SK-N-SH treated with all-trans-retinoic acid at 6 μM for 48 hours (cell line): ENCODE data around the gene ARHGAP24.

Experiments used
- ESRRG ChIP-seq: fragments of 250-450 bp; sonication (Bioruptor Pico); IDR thresholded peaks from 2 replicates; pipeline ENCODE4 v1.6.1; 2021; ENCODE audit warnings: mild to moderate bottlenecking
- PPARA ChIP-seq: fragments of 250-450 bp; sonication (Bioruptor Pico); IDR thresholded peaks from 2 replicates; pipeline ENCODE4 v1.5.0; 2020; ENCODE audit warnings: mild to moderate bottlenecking, borderline replicate concordance
- ZFP3 ChIP-seq: fragments of 250-450 bp; sonication (Bioruptor Pico); IDR thresholded peaks from 2 replicates; pipeline ENCODE4 v1.5.0; 2020; ENCODE audit warnings: mild to moderate bottlenecking, moderate library complexity
- ZFP30 ChIP-seq: fragments of 450-650 bp; formaldehyde crosslinking; IDR thresholded peaks from 2 replicates; pipeline ENCODE4 v1.5.0; 2022; ENCODE audit warnings: mild to moderate bottlenecking, moderate library complexity
- ZNF8 ChIP-seq: fragments of 450-650 bp; formaldehyde crosslinking; IDR thresholded peaks from 2 replicates; pipeline ENCODE4 v1.5.0; 2020; ENCODE audit warnings: mild to moderate bottlenecking, moderate library complexity
- TF ChIP-seq, protein P1 (sequence below): fragments of 250-450 bp; sonication (Bioruptor Pico); IDR thresholded peaks from 2 replicates; pipeline ENCODE4 v1.8.0; 2020; ENCODE audit warnings: mild to moderate bottlenecking, moderate library complexity, borderline replicate concordance

DNA sequence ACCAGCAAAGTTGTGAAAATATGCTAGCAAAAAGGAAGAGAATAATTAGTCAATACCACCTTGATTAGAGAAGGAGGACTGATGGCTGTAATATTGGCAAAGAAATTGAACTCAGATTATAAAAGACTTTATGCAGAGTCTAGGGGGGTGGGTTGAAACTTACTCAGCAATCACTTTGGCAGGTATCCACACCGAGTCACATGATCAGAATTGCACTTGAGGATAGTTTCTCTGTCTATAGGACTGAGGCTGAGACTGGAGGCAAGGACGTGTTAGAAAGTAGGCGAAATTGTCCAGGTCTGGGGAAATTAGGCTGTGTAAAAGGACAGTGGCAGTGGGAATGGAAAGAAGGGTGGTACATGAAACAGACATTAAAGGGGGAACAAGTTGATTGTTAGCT lies 284.4 kb downstream of the ARHGAP24 start:
- TF ChIP-seq PPARA (CRISPR knock-in tag) (no peak), ZFP30 (CRISPR knock-in tag) (no peak), ZNF8 (CRISPR knock-in tag) (no peak), ESRRG (CRISPR knock-in tag) (no peak), ZFP3 (CRISPR knock-in tag) (no peak)
- TF ChIP-seq, protein P1, sequence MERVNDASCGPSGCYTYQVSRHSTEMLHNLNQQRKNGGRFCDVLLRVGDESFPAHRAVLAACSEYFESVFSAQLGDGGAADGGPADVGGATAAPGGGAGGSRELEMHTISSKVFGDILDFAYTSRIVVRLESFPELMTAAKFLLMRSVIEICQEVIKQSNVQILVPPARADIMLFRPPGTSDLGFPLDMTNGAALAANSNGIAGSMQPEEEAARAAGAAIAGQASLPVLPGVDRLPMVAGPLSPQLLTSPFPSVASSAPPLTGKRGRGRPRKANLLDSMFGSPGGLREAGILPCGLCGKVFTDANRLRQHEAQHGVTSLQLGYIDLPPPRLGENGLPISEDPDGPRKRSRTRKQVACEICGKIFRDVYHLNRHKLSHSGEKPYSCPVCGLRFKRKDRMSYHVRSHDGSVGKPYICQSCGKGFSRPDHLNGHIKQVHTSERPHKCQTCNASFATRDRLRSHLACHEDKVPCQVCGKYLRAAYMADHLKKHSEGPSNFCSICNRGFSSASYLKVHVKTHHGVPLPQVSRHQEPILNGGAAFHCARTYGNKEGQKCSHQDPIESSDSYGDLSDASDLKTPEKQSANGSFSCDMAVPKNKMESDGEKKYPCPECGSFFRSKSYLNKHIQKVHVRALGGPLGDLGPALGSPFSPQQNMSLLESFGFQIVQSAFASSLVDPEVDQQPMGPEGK (CRISPR knock-in tag): no peak
